ENCODE measurements around the gene C6orf47.
A peak's percentile ranks its signal among the peaks of the same experiment; 100 is the strongest.

C6orf47 gene

DNA sequence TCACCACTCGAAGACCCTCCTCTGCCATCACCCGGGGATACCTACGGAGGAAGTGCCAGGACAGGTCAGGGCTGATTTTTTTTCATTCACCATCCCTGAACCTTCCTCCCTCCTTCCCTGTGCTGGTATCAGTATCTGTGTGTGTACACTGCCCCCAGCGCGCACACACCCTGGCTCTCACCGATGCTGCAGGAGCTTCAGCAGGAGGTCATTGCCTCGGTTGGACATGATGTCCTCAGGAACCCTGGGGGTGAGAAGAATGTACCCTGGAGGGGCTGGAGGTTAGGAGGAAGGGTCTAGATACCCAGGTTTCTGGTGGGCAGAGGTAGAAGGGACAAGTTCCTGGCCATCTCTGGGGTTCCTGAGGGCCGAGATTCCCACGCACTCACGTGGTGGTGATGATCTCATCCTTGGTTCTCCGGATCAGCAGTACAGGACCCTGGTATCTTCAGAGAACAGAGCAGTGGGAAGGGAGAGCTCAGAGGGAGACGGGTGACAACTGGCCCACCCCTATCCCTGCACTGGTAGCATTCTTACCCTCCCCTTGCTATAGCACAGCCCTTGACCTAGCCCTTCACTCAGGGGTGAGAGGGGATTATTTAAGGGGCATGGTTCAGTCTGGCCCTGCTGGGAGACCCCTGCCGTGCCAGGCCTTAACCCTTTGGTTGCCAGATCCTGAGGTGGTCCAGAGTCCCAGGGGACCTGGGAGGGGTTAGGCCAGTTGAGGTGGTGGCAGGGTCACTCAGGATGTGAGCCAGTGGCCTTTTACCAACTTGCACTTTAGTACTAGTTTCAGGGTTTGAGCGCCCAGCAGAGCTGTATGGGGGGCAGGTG lies 27.5 kb upstream of the C6orf47 start:
- no peak for DNase-seq

GRCh38 chr6:31687321-31687720 lies 26.7 kb upstream of the C6orf47 start:
- DNase-seq: no peak

DNA sequence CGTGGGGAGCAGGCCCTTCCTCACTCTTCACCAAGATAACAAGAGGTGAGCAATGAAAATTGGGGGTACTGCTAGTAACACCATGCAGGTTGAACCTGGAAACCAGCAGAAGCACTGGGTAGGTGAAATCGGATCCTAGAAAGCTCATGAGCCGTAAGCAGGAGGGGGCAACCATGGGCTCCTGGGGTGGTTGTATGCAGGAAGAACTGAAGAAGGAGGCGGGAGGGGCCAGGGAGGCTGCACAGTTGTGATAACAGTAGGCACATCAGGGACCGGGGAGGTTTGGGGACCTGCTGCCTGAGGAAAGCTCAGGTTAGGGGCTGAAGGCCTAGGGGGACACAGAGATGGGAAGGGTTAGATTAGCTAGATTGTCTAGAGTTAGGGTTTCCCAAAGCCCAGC lies 25.9 kb upstream of the C6orf47 start:
- DNase-seq: no peak

- DNase-seq: no peak
Observed at GRCh38 chr6:31683591-31683990, 23.0 kb upstream of the C6orf47 start.

GRCh38 chr6:31681135-31681671 lies 20.6 kb upstream of the C6orf47 start:
- peak; percentile 38 for DNase-seq

- peak; percentile 82 for DNase-seq
Observed at GRCh38 chr6:31680226-31681134, 19.9 kb upstream of the C6orf47 start, which contains the start of gene LY6G5C. LY6G5C (minus strand) TSS chr6:31681067; CDS start chr6:31680373, 694 bp downstream.

DNA sequence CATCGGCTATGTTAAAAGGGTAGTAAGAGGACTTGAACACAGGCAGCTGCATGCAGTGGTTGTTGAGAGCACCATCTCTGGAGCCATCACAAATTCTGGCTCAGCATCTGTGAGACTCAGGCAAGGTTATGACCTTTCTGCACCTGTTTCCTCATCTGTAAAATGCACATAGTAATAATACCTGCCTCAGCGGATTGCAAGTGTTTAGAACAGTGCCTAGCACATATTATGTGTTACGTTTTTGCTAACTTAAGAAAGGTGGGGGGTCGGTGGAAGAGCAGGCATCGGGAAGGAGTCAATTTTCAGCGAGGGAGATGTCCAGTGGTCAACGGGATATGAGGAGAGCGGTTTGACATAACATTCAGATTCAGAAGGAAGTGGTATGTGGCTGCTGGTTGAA lies 17.4 kb upstream of the C6orf47 start:
- no peak for DNase-seq

DNA sequence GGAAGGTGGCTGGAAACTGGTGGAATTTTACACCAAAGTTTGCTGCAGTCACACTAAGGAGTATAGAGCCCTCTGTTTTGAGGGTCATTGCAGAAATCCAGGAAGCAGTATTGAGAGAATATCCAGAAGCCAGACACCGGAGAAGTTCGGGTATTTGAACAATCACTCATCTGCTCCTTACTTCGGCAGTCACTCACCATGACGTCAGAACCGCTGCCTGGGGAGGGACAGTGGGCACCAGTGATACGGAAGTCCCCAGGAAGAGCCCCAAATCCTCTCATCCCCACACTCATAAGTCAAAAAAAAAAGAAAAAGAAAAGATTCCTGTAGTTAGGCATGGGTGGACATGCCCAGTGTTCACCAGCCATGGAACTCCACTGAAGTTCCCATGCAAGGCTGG lies 16.3 kb upstream of the C6orf47 start:
- DNase-seq: no peak

DNA sequence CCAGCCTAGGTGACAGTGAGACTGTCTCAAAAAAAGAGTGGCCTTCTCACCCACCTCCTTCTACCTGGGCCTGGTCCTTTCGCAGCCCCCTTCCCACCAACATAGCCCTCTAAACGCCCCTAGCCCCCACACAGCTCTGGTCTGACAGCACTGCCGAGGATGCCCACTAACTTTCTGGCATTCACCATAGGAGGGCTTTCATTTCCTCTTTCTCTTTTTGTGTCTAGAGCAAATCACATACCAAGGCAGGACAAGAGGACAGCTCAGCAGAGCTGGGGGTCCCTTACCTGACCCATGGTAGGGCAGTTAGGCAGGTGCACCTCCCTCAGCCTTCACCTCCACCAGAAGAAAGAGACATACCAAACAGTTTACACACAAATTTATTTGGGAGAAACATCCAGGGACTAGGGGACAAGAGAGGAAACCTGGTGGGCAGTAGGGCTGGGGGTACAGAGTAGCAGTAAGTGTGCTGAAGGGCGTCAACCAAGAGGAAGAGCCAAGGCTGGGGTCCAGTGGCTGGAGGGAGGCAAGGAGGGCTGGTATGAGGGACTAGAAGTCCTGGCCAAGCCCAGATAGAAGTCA lies 15.8 kb upstream of the C6orf47 start:
- no peak for DNase-seq

- DNase-seq: no peak
Observed at GRCh38 chr6:31669676-31670075, 9.1 kb upstream of the C6orf47 start, which contains the start of gene LY6G5B. LY6G5B (plus strand) TSS chr6:31669976; CDS start chr6:31670951, 975 bp downstream.

DNA sequence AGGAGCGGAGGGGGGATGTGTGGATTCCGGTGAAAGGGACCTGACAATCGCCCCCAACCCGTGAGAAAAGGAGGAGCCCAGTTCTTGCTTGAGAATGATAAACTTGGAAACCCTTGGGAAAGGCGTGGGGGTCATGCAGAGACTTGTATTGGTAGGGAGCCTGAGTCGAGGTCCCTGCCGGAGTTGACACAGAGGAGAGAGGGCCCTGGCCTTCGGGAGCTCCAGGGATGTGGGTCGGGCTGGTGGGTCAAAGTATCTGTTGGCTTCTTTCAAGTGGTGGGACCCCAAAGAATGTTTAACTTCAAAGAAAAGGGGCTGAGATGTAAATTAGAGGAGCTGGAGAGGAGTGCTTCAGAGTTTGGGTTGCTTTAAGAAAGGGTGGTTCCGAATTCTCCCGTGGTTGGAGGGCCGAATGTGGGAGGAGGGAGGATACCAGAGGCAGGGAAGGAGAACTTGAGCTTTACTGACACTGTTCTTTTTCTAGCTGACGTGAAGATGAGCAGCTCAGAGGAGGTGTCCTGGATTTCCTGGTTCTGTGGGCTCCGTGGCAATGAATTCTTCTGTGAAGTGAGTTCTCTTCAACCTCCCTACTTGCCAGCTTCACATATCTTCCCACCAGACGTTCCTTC lies 5.9 kb upstream of the C6orf47 start:
- DNase-seq: no peak

DNA sequence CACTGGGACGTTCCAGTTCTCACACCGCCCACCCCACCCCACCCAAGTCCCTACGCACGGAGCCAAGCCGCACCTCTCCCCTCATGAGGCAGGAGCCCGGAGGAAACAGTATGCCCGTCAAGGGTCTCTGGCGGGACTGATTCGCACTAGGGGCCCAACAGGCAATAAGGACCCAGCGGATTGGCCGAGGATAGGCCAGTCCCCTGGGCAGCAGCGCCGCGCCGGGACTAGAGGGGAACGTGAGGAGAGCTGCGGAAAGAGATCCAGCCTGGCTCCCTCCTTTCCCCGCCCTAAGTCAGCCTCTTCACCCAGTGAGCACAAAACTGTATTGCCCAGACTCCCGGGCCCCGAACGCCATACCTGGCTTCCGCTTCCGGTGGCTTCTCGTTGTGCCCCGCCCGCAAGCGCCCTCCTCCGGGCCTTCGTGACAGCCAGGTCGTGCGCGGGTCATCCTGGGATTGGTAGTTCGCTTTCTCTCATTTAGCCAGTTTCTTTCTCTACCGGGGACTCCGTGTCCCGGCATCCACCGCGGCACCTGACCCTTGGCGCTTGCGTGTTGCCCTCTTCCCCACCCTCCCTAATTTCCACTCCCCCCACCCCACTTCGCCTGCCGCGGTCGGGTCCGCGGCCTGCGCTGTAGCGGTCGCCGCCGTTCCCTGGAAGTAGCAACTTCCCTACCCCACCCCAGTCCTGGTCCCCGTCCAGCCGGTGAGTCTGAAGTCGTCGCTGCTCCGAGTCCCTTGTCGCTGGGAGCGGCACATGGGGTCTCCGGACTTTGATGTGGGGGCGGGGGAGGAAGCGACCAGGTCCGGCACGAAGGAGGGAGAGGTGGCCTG lies 5.1 kb upstream of the C6orf47 start, which contains the start of gene CSNK2B:
CSNK2B (plus strand) TSS at position 580 of the 836 bp plus-strand sequence. CDS start 752 bp downstream, outside the sequence.
- peak; percentile 97 for DNase-seq

GRCh38 chr6:31664790-31665500 lies 4.4 kb upstream of the C6orf47 start, which contains the start of gene GPANK1:
GPANK1 (minus strand) TSS chr6:31664997; CDS start chr6:31664478, 519 bp downstream.
- DNase-seq: peak; percentile 94

- peak; percentile 79 for DNase-seq
Observed at GRCh38 chr6:31663961-31664789, 3.6 kb upstream of the C6orf47 start.

DNA sequence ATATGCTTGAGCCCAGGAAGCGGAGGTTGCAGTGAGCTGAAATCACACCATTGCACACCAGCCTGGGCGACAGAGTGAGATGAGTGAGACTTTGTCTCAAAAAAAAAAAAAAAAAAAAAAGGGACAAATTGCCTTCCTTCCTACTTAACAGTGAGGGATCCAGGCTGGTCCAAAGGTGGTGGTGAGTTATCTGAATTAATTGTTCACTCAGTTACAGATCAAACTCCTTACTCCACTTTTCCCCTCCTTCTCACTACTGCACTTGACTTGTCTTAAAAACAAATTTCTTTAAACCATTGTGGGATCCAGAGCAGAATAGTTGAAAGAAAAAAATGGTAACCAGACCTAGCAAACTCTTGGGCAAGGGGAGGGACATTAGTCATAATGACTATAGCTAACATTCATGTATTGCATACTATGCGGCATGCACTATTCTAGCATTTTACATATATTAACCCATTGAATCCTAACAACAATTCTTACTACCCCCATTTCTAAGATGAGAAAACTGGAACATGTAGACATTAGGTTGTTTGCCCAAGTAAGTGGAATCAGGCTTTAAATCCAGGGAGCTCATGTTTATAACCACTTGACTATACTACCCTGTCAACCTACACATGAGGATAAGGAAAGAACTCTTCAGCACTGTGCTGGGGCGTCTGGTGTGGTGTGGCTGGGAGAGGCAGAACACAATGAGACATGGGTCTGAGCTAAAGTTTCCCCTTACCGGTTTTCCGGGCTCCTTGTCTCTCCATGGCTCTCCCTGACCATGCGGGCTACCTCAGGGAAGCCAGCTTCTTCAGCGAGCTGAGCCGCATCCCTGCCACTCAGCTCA lies 2.8 kb upstream of the C6orf47 start:
- DNase-seq: peak; percentile 46

- DNase-seq: no peak
Observed at GRCh38 chr6:31662124-31662723, 1.6 kb upstream of the C6orf47 start.

DNA sequence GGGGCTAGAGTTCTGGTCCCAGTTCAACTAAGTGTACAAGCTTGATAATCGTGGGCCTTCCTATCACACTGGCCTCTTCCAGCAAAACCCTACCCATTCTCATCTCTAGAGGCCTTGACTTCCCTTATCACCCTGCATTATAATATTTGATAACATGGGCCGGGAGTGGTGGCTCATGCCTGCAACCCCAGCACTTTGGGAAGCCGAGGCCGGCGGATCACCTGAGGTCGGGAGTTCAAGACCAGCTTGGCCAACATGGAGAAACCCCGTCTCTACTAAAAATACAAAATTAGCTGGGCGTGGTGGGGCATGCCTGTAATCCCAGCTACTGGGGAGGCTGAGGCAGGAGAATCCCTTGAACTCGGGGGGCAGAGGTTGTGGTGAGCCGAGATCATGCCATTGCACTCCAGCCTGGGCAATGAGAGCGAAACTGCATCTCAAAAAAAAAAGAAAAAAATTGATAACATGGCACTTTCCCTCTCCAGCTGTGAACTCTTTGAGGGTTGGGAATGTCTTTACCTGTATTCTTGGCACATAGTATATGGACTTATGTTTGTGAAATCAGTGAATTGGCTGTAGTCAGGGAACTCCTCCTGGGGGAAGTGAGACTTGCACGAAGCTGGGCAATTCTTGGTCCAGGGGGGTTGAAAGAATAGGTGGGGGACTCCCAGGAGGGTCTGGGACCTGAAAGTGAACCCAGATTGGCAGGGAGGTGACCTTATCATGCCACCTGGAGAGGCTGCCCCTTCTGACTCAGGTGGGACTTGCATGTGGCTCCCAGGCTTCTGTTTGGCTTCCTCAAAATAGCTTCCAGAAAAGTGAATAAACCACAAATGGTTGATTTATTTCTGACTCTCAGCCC lies 915 bp upstream of the C6orf47 start:
- no peak for DNase-seq

Measured in fibroblast of skin of abdomen (primary cell).